K562 (cell line): Measurements from ENCODE around the gene POLR2C. TPM values are rescaled to one million over a fixed set of nuclear protein-coding genes. Genes with fewer than 3 reads are reported as not detected.
A peak's percentile ranks its signal among the peaks of the same experiment; 100 is the strongest.

Source experiments
- ATAC-seq: fragments of 200-7000 bp; cut with Tn5 transposase; 3 replicates; pipeline ENCODE4 v1.9.1; 2020; ENCODE audit warnings: moderate library complexity
- BruUV-seq: library from RNA; stranded (reverse); fragments of 400-500 nt; replicated peaks from 2 replicates; lab custom pipeline; 2021; lab: Mats Ljungman, UMichigan
- CTCF ChIA-PET: fragments of 300-600 bp; formaldehyde crosslinking; extraction: SDS; loops from one replicate; lab custom pipeline; 2021; ENCODE audit warnings: low intra/inter-chr PET ratio; lab: Yijun Ruan, JAX
- POLR2A ChIA-PET: fragments of 300-600, 350-650 bp; sonication (Branson Sonifier 250); formaldehyde crosslinking; extraction: SDS; loops from one replicate; lab custom pipeline; 2021; ENCODE audit warnings: antibody characterized with exemption, inconsistent platforms; lab: Yijun Ruan, JAX
- DNase-seq, 4 experiments: peaks; one replicate each; pipeline versions ENCODE4 v3.0.0 to v3.0.0-alpha.2; 2011 to 2018; ENCODE audit warnings: low spot score in 3 of 4, mixed read lengths in 3 of 4; ENCODE audit errors: extremely low read depth in 1 of 4
- FAIRE-seq: peaks from 2 replicates; lab custom pipeline; 2011; peaks lifted over from hg19 to GRCh38; lab: Jason Lieb, UNC
- H2AFZ ChIP-seq: 2 replicates; pipeline ENCODE4 v1.6.0; 2011; ENCODE audit warnings: low read depth, low read length, control low read depth, inconsistent platforms
- H3K27ac ChIP-seq: fragments of 200-600 bp; 3 replicates; pipeline ENCODE4 v1.8.0; 2011; ENCODE audit warnings: low read depth, mild to moderate bottlenecking, control low read depth, inconsistent platforms, low read length, moderate library complexity, mixed read lengths; ENCODE audit errors: extremely low read depth
- H3K27me3 ChIP-seq, 2 experiments: fragments of 300-600 bp in 1 of 2; 2 replicates in 1 of 2; 3 replicates in 1 of 2; pipeline versions ENCODE4 v1.6.0 to v1.8.0; 2011; ENCODE audit warnings: inconsistent platforms in 2 of 2, low read length in 2 of 2, mild to moderate bottlenecking in 1 of 2, mixed read lengths in 1 of 2, moderate library complexity in 1 of 2; ENCODE audit not compliant: control insufficient read depth in 2 of 2, insufficient read depth in 2 of 2
- H3K36me3 ChIP-seq: fragments of 300-600 bp; 3 replicates; pipeline ENCODE4 v1.8.0; 2011; ENCODE audit warnings: mild to moderate bottlenecking, low read length, inconsistent platforms; ENCODE audit not compliant: control insufficient read depth, insufficient read depth
- H3K4me1 ChIP-seq, 2 experiments: fragments of 200-600 bp in 1 of 2; replicated peaks in 1 of 2; 2 replicates in 1 of 2; 3 replicates in 1 of 2; pipeline versions ENCODE4 v1.5.1 to v1.8.0; 2011; ENCODE audit warnings: inconsistent platforms in 2 of 2, low read length in 2 of 2, mild to moderate bottlenecking in 1 of 2, mixed read lengths in 1 of 2, moderate library complexity in 1 of 2; ENCODE audit not compliant: control insufficient read depth in 2 of 2, insufficient read depth in 2 of 2
- H3K4me2 ChIP-seq: 2 replicates; pipeline ENCODE4 v1.6.1; 2011; ENCODE audit warnings: low read length, control low read depth, inconsistent platforms, mixed read lengths; ENCODE audit not compliant: insufficient read depth
- H3K4me3 ChIP-seq: fragments of 200-600 bp; sonication (generic), shearing (Covaris generic); 2 replicates; pipeline ENCODE4 v1.5.1; 2016; ENCODE audit warnings: control low read depth, inconsistent platforms
- H3K79me2 ChIP-seq: fragments of 200-600 bp; 3 replicates; pipeline ENCODE4 v1.8.0; 2011; ENCODE audit warnings: low read length, inconsistent platforms; ENCODE audit not compliant: control insufficient read depth, insufficient read depth
- H3K9ac ChIP-seq, 2 experiments: 2 replicates each; pipeline versions ENCODE4 v1.6.0 to v1.6.1; 2011; ENCODE audit warnings: low read depth in 2 of 2, low read length in 2 of 2, control low read depth in 1 of 2, inconsistent platforms in 1 of 2, mild to moderate bottlenecking in 1 of 2, mixed read lengths in 1 of 2; ENCODE audit not compliant: insufficient read depth in 1 of 2
- H3K9me1 ChIP-seq: one replicate; pipeline ENCODE4 v1.6.0; 2011; ENCODE audit warnings: inconsistent platforms, mild to moderate bottlenecking, low read length, moderate library complexity; ENCODE audit not compliant: control insufficient read depth, insufficient read depth
- H3K9me3 ChIP-seq: replicated peaks from 2 replicates; pipeline ENCODE4 v1.5.1; 2011; ENCODE audit warnings: low read depth, low read length, inconsistent platforms; ENCODE audit not compliant: control insufficient read depth, insufficient read depth
- H4K20me1 ChIP-seq: replicated peaks from 2 replicates; pipeline ENCODE4 v1.6.1; 2011; ENCODE audit warnings: low read length, inconsistent platforms, mixed read lengths; ENCODE audit not compliant: control insufficient read depth, insufficient read depth
- BRD4 ChIP-seq: fragments of 200-600 bp; sonication (generic); IDR thresholded peaks from 2 replicates; pipeline ENCODE4 v1.6.1; 2017; ENCODE audit warnings: inconsistent platforms
- ERF ChIP-seq: fragments of 450-650 bp; formaldehyde crosslinking; IDR thresholded peaks from 2 replicates; pipeline ENCODE4 v1.4.0; 2020; ENCODE audit warnings: mild to moderate bottlenecking, mixed read lengths
- HEY1 ChIP-seq: fragments of 250-450 bp; sonication (Bioruptor Pico); IDR thresholded peaks from 2 replicates; pipeline ENCODE4 v1.5.0; 2020; ENCODE audit warnings: mild to moderate bottlenecking, moderate library complexity, borderline replicate concordance
- LCOR ChIP-seq: sonication (generic); formaldehyde crosslinking; IDR thresholded peaks from 2 replicates; pipeline ENCODE4 v1.8.0; 2022; ENCODE audit warnings: mild to moderate bottlenecking, missing genetic modification reagents
- PCBP1 ChIP-seq: fragments of 200-400 bp; formaldehyde crosslinking; IDR thresholded peaks from 2 replicates; pipeline ENCODE4 v1.6.1; 2018; ENCODE audit warnings: mild to moderate bottlenecking, low read depth, low read length; ENCODE audit not compliant: poor library complexity, severe bottlenecking
- POLR3G ChIP-seq: IDR thresholded peaks from 2 replicates; pipeline ENCODE4 v1.6.1; 2011; ENCODE audit not compliant: insufficient read length, insufficient replicate concordance; ENCODE audit errors: extremely low read depth
- SAFB2 ChIP-seq: fragments of 200-400 bp; formaldehyde crosslinking; IDR thresholded peaks from 2 replicates; pipeline ENCODE4 v1.6.1; 2018; ENCODE audit warnings: borderline replicate concordance, low read length, low read depth, moderate library complexity; ENCODE audit not compliant: severe bottlenecking
- YY1 ChIP-seq, 3 experiments: IDR thresholded peaks; 2 replicates each; pipeline ENCODE4 v1.6.1; 2011; ENCODE audit warnings: low read length in 2 of 3, mild to moderate bottlenecking in 2 of 3, moderate library complexity in 2 of 3, borderline replicate concordance in 1 of 3, control low read depth in 1 of 3, low read depth in 1 of 3; ENCODE audit not compliant: insufficient read depth in 3 of 3, insufficient replicate concordance in 2 of 3, control insufficient read depth in 1 of 3, insufficient read length in 1 of 3; ENCODE audit errors: extremely low read depth in 1 of 3
- ZFPM2 ChIP-seq: fragments of 250-450 bp; sonication (Bioruptor Pico); IDR thresholded peaks from 2 replicates; pipeline ENCODE4 v1.5.1; 2022; ENCODE audit warnings: mild to moderate bottlenecking
- ZKSCAN1 ChIP-seq: fragments of 150-350 bp; IDR thresholded peaks from 2 replicates; pipeline ENCODE4 v1.6.1; 2016; ENCODE audit warnings: low read depth, low read length
- ZNF639 ChIP-seq, 2 experiments: fragments of 200-800 bp in 1 of 2; sonication (Bioruptor generic) in 1 of 2; sonication (generic) in 1 of 2; formaldehyde crosslinking in 1 of 2; IDR thresholded peaks in 1 of 2; conservative IDR thresholded peaks in 1 of 2; 2 replicates each; pipeline versions ENCODE4 v1.5.0 to v1.6.1; 2016 to 2020; ENCODE audit warnings: missing compliant biosample characterization in 1 of 2, missing genetic modification characterization in 1 of 2, missing genetic modification reagents in 1 of 2
- WGBS: fragments of 100-300 bp; shearing (Covaris generic); methylation state at CpG from one replicate; pipeline ENCODE4 v1.1.6; 2016; ENCODE audit warnings: low coverage, mixed read lengths; ENCODE audit not compliant: insufficient coverage; ENCODE audit errors: missing lambda C conversion rate; 5-methylcytosine and 5-hydroxymethylcytosine counted together
- in situ Hi-C: fragments of 300-500 bp; cut with MboI; formaldehyde crosslinking; loops from 4 replicates; pipeline ENCODE4 v1.15.0; 2018; ENCODE audit warnings: inconsistent platforms, mixed read lengths
- intact Hi-C: fragments of 100-400 bp; cut with micrococcal nuclease; formaldehyde crosslinking; loops from 2 replicates; pipeline ENCODE4 v1.14.2; 2022
- polyA plus RNA-seq, 8 experiments: library from polyadenylated mRNA; depleted of rRNA in 4 of 8; stranded (reverse) in 5 of 8; unstranded in 3 of 8; fragments of >200 nt; fragmentation: Nextera tagmentation in 2 of 8; fragmentation: Illumina TruSeq in 1 of 8; extraction: Ambion mirVana in 2 of 8; extraction: Trizol in 1 of 8; gene quantifications; 2 replicates each; pipeline versions ENCODE4 v1.2.1 to v1.2.3, GENCODE V29; 2011 to 2014; ENCODE audit warnings: inconsistent platforms in 1 of 8, missing spikeins in 1 of 8
- total RNA-seq, 7 experiments: library from RNA; depleted of rRNA in 6 of 7; stranded (reverse); fragments of >200 nt in 6 of 7; fragmentation: Illumina TruSeq in 2 of 7; extraction: Trizol in 2 of 7; gene quantifications; 2 replicates each; pipeline versions ENCODE4 v1.2.1 to v1.2.3, GENCODE V29; 2011 to 2021; ENCODE audit warnings: low replicate concordance in 1 of 7
- TF ChIP-seq, protein P1 (sequence below): IDR thresholded peaks from 2 replicates; pipeline ENCODE4 v1.6.1; 2014; ENCODE audit warnings: antibody characterized with exemption
- TF ChIP-seq, protein P2 (sequence below): fragments of 250-450 bp; sonication (Bioruptor Pico); IDR thresholded peaks from 2 replicates; pipeline ENCODE4 v1.5.0; 2020; ENCODE audit warnings: mild to moderate bottlenecking

The POLR2C gene
- total and polyA plus RNA-seq, 9 of the 15 experiments (the other 6 are each of a cell fraction or from before 2014, with no cell fraction given), result 70.3 to 163 (median 92.3) TPM

DNA sequence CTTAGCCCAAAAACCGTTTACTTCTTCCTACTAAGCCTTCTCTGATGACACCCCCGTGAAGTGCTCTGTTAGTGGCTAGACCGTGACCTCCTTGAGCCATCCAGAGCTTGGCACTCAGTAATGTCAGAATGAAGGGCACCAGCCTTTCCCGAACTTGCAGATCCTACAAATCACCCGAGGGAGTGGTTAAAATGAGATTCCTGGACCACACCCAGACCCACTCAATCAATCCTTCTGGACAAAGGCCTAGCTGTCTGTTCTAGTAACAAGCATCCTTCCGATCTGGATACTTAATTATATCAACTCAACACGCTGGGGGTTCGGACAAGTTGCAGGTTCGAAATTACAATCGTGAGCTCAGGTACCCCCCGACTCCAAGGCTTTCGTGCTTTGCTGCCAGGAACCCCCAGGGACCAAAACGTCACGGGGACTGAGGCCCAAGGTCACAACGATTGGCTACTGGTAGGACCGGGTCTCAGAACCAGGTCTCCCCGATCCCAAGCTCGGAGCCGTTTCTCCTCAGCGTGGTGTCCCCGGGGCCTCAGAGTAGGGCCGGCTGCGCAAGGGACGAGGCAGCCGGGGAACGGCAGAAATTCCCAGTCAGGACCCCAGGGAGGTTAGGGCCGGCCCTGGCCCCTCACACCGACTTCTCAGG, 15.8 kb upstream of the POLR2C start (continued):
- TF ChIP-seq, protein P1, sequence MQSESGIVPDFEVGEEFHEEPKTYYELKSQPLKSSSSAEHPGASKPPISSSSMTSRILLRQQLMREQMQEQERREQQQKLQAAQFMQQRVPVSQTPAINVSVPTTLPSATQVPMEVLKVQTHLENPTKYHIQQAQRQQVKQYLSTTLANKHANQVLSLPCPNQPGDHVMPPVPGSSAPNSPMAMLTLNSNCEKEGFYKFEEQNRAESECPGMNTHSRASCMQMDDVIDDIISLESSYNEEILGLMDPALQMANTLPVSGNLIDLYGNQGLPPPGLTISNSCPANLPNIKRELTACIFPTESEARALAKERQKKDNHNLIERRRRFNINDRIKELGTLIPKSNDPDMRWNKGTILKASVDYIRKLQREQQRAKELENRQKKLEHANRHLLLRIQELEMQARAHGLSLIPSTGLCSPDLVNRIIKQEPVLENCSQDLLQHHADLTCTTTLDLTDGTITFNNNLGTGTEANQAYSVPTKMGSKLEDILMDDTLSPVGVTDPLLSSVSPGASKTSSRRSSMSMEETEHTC, result no peak
- TF ChIP-seq HEY1 (CRISPR knock-in tag), result no peak

DNA sequence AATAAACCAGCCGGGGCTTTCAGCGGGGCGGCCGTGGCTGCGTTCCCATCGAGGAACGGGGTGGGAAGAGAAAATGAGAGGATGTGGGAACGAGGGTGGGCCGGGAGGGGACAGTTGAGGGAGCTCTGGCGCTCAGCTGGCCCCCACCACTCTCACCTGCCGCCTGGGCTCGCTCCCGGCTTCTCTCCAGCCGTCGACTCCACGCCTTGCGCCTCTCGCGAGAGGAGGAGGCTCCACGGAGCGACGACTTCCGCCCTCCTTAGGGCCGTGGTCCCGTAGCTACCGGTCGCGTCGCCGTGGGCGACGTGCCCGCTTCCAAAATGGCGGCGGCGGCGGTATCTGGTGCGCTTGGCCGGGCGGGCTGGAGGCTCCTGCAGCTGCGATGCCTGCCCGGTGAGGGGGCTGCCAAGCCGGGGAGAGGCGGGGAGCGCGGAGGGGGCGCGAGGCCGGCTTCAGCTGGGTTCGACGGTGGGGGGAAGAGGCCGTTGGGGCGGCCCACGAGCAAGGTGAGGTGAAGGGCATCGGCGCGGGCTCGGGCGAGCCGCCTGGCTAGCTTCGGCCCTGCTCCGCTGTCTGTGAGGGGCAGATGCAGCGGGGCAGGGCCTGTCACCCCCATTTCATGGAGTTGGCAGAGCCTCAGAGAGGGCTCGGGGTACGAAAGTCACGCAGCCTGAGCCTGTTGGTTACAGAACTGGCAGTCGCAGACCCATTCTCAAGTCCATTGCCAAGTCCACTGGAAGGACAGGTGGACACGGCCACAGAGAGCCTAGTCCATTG, 15.1 kb upstream of the POLR2C start, which contains the start of the genes CIAPIN1 and COQ9:
TSS of gene CIAPIN1 (minus strand) at position 200 of the 777 bp plus-strand sequence. CDS start 6,457 bp downstream, outside the sequence.
TSS of gene COQ9 (plus strand) at position 294 of the 777 bp plus-strand sequence. CDS start at position 321, 27 bp downstream.
- peaks cover 69% of the 10 kb centered on the region for H3K79me2 ChIP-seq
- POLR2A ChIA-PET, result interaction anchor here (0.6 to 1.7 kb wide), 11 partner anchors 10 to 191 kb away, joined by 3 to 12 read pairs (median 3); partner anchors contain the start of gene ADGRG5
- no peaks in the 10 kb centered on the region for H3K9me1 ChIP-seq
- intact Hi-C loops (no loop called here), in situ Hi-C loops (no loop called here)
- peak; percentile 62 for FAIRE-seq
- peak within 1 kb of the TSS; percentile 88 for H3K4me3 ChIP-seq
- ATAC-seq, result peak; percentile 99
- DNase-seq, result peak; percentile 93 to 96 (median 94)
- BruUV-seq, result no TSS peak
- H4K20me1 ChIP-seq, result no peaks in the 10 kb centered on the region
- H3K4me2 ChIP-seq, result peak within 1 kb of the TSS; percentile 90
- H3K27ac ChIP-seq, result peak within 1 kb of the TSS; percentile 93
- 0% methylated on average over 57 of the region's 68 CpGs for WGBS
- H3K9me3 ChIP-seq, result no peaks in the 10 kb centered on the region
- H3K36me3 ChIP-seq, result peaks cover 29% of the 10 kb centered on the region
- CTCF ChIA-PET, result no interaction called here
- H2AFZ ChIP-seq, result peak within 1 kb of the TSS; percentile 83
- peak within 1 kb of the TSS; percentile 97 to 99 for H3K9ac ChIP-seq
- H3K27me3 ChIP-seq, result no peaks in the 10 kb centered on the region
- H3K4me1 ChIP-seq, result peaks cover 11 to 15% of the 10 kb centered on the region in 2 experiments; a peak in 3 of 5 replicates
- peak; percentile 97 for TF ChIP-seq PCBP1
- no peak for TF ChIP-seq SAFB2
- TF ChIP-seq, protein P2, sequence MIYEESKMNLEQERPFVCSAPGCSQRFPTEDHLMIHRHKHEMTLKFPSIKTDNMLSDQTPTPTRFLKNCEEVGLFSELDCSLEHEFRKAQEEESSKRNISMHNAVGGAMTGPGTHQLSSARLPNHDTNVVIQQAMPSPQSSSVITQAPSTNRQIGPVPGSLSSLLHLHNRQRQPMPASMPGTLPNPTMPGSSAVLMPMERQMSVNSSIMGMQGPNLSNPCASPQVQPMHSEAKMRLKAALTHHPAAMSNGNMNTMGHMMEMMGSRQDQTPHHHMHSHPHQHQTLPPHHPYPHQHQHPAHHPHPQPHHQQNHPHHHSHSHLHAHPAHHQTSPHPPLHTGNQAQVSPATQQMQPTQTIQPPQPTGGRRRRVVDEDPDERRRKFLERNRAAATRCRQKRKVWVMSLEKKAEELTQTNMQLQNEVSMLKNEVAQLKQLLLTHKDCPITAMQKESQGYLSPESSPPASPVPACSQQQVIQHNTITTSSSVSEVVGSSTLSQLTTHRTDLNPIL (CRISPR knock-in tag), result no peak
- TF ChIP-seq YY1 (IDR thresholded peaks at IDR 0.05; ENCODE audit: borderline replicate concordance in 1 of 3, control insufficient read depth in 1 of 3, extremely low read depth in 1 of 3, insufficient read depth in 3 of 3, insufficient read length in 1 of 3, insufficient replicate concordance in 2 of 3, low read depth in 1 of 3, low read length in 2 of 3), result peak; percentile 98 to 100 (median 99)
- TF ChIP-seq ZKSCAN1, result 0 out of 2 replicates have a peak, but pooled peaks have one; percentile 17
- TF ChIP-seq LCOR (CRISPR knock-in tag), result peak; percentile 87
- TF ChIP-seq ZFPM2, result no peak
- peak in 1 of 2 experiments; percentile 60; a peak in 1 of 4 replicates for TF ChIP-seq ZNF639 (CRISPR knock-in tag; conservative IDR thresholded peaks at IDR 0.05 in 1 of 2, IDR thresholded peaks at IDR 0.05 in 1 of 2)
- peak; percentile 92 for TF ChIP-seq BRD4
- no peak for TF ChIP-seq ERF
- no peak for TF ChIP-seq POLR3G
